ENCODE results near the gene KPRP.

The KPRP gene, protein sequence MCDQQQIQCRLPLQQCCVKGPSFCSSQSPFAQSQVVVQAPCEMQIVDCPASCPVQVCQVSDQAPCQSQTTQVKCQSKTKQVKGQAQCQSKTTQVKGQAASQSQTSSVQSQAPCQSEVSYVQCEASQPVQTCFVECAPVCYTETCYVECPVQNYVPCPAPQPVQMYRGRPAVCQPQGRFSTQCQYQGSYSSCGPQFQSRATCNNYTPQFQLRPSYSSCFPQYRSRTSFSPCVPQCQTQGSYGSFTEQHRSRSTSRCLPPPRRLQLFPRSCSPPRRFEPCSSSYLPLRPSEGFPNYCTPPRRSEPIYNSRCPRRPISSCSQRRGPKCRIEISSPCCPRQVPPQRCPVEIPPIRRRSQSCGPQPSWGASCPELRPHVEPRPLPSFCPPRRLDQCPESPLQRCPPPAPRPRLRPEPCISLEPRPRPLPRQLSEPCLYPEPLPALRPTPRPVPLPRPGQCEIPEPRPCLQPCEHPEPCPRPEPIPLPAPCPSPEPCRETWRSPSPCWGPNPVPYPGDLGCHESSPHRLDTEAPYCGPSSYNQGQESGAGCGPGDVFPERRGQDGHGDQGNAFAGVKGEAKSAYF

DNA sequence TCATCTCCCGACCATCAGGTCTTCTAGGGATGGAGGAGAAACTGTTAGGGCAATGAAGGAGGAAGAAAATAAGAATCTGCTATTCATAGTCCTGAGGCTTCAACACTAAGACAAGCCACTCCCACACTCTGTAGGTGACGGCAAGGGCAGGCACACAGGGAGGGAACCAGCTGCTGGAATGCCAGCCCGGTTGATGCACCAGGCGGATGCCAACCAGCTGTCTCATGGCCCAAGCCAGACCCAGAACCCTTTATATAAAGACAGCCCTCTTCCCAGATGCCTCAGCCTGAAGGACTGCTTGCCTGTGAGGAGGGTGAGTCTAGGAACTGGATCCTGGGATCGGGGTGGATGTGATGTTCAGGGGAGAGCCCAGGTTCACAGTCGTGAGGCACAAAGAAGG is at the start of gene KPRP:
KPRP (plus strand) TSS at position 279 of the 400 bp plus-strand sequence. CDS start 1,564 bp downstream, outside the sequence.
- no peak for DNase-seq

DNA sequence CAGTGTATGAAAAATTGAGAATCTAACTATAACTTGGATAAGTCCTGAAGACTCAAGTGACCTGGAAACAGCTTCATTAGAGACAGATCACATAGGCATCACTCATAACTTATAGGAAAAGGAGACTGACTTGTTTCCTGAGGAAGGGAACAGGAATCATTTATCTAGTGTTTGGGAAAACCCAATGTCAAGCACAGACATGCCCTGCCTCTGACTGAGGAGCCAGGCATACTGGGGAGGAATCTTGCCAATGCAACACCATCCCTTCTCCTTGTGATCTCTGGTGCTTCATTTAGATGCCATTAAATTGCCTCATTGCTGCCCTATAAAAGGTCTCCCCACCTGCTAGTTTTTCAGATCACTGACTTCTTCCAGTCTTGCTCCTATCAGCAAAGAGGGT is 39.6 kb upstream of the KPRP start:
- DNase-seq = no peak

- no peak for DNase-seq
Observed at GRCh38 chr1:152725261-152725660, 32.6 kb upstream of the KPRP start.

DNA sequence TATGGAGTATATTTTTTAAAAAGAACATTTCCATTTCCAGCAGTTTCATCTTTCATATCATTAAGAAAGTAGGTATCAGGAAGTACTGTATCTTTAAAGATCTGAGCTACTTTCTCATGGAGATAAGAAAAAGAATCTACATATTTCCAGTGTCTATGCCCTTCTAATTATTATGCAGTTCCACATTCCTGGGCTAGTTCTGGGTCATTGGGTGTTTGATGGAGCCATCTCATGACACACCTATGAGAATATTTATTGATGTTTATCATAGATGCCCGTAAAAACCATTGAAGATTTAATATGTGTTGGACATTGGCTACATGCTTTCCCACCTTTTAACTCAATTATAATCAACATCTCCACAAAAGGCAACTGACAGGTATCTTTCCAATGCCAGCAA is 28.8 kb upstream of the KPRP start:
- no peak for DNase-seq

DNA sequence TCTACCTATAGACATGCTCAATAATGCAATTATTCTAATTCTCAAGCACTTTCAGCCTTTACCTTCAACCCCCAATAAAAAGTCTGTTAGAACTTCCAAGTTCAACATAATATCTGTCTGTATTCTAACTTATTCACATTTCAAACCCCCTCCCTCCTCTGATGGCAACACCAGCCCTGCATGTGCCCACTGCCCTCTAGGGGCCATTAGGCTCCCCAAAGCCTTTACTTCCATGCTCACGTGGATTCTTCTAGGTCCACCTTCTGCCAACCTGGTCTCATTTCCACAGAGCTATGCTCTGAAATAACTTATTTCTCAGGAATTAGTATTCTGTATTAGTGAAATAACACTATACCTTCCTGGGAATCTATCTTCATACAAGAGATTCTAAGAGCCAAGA is 22.2 kb upstream of the KPRP start:
- DNase-seq = no peak

DNA sequence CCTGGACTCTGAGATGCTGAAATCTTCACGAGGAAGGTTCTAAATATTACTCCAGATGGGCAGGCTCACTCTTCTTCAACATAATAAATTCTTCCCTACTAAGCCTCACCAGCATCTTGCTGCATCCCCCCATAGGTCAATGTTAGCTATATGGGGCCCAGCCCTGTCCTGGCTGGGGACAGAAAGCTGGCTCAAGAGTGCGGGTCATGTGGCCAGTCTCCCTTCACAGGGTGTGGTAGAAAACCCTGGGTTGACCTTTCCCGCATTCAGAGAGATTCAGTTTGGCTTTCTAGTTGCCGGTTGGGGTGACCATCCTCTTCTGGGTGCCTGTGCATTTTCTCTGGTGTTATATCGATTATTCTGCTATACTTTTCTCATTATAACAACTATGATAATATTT is 19.8 kb upstream of the KPRP start:
- no peak for DNase-seq

DNA sequence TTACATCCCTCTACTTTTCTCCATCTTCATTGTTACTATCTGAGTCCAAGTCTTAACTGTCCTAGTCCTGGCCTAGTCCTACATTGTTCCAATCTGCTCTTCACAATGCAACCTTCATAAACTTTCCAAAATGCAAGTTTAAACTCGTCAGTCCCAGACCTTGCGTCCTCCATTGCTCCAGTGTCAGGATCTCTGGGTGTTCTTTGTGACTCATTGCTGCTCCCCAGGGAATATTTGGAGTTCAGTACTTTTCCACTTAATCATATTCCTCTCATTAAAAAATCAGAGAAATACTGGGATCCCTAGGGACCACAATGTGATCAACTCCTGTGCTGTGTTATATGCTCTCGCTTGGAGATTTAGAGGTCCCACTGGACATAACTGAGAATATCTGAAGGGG is 18.0 kb upstream of the KPRP start:
- no peak for DNase-seq

DNA sequence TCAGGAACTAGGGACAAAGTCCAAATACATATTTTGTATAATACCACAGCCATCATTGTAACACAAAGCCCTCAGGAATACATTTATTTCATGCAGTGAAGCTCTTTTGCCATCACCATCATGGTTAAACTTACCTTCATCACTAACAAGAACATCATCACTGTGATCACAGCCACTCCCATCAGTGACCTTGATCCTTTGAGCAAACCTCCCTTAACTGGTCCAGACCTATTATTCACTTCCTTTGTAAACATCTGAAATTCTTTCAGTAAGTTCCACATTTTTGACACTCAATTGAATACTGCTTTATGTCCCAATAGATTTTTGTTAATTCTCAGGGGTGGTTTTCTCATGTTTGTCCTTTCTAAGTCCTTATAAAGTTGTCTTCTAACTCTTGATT is 16.2 kb upstream of the KPRP start:
- DNase-seq = no peak

DNA sequence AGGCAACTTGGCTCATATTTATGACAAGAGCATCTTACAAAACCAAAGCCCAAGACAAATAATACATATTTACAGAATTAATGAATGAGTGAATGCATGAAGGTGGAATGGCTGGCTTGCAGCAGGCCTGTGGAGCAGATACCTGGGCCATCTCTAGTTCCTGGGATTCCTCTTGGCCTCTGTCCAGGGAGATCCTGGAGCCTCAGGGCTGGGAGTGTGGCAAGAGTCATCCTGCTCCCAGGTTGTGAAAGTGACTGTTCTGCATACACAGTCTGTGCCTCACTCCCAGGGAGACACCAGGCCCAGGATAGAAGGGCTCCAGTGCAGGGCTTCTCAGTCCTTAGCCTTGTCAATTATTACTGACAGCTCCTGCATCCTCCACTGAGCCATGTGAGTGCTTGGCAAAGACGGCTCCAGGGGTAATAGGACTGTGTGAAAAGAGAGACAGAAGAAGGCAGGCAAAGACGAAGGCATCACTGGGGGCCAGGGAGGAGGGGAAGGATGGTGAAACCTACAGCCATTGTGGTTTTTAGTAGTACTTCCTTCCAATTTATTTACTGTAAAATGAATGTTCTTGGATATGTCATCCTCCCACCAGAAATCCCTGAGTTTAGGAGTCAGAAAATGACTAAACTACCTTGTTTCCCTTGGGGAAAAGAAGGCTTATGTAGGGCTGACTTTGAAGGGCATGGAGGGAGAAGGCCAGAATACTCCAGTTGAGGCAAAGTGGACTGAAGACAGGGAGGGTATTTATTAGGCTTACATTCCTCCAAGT is 14.3 kb upstream of the KPRP start:
- DNase-seq = no peak

- peak; percentile 67 for DNase-seq
Observed at GRCh38 chr1:152745289-152745704, 12.5 kb upstream of the KPRP start.

GRCh38 chr1:152745765-152746444 is 11.9 kb upstream of the KPRP start:
- DNase-seq = no peak

GRCh38 chr1:152747831-152748230 is 10.0 kb upstream of the KPRP start:
- no peak for DNase-seq

DNA sequence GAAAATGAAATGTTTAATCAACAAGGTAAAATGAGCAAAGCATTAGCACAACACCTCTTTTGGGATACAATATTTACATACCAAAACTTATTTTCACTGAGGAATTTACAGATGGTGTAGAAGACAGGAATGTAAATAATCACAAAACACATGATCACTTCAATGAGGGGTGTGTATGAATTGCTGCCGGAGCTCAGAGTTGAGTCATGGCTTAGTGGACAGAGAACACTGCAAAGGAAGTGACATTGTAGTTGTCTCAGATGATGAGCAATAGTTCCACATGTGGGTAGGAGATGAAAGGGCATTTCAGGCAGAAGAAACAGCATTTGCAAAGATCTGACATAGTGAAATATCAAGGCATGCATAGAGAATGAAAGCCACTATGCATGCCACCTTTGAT is 5.6 kb upstream of the KPRP start:
- DNase-seq = no peak

GRCh38 chr1:152753586-152753985 is 4.2 kb upstream of the KPRP start:
- no peak for DNase-seq

DNA sequence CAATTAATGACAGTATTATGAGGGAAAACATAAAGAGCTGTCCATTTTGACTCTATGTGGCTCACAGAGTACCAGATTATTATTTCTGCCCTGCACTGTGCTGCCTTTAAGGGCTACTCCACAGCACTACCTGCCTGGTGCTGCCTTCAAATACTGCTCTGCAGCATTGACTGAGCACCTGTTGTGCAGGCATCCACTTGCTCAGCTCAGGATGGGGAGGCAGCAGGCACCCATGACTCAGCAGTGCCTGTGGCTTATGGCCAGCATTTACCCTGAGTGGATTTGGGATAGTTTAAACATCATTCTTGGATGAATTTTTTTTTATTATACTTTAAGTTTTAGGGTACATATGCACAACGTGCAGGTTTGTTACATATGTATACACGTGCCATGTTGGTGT is 953 bp upstream of the KPRP start:
- DNase-seq = no peak

DNA sequence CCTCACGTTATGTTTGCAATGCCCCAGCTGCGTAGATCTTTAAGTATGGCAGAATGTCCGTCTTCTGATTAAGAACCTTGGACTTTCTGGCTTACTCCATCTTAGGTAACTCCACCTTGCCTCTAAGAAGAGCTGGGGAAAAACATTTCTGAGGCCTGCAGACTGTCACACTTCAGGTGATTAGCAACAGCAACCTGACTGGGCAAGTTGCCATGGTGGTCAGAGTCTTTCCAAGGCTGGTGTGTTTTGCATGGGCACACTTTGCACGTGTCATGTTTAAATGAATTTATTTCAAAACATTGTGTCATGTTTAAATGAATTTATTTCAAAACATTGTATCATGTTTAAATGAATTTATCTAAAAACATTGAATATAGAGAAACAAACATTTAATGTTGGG is 811 bp downstream of the KPRP start:
- no peak for DNase-seq

DNA sequence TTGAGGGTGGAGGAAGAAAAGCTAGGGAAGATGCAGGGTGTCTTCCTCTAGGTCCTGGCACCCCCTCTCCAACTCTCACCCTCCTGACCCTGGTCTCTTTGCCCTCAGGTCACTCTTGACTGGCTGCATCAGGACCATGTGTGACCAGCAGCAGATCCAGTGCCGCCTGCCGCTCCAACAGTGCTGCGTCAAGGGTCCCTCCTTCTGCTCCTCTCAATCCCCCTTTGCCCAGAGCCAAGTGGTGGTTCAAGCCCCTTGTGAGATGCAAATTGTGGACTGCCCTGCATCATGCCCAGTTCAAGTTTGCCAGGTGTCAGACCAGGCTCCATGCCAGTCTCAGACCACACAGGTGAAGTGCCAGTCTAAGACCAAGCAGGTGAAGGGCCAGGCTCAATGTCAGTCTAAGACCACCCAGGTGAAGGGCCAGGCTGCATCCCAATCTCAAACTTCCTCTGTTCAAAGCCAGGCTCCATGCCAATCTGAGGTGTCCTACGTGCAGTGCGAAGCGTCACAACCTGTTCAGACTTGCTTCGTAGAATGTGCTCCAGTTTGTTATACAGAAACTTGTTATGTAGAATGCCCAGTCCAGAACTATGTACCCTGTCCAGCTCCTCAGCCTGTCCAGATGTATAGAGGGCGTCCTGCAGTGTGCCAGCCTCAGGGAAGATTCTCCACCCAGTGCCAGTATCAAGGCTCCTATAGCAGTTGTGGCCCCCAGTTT is 1.8 kb downstream of the KPRP start:
- no peak for DNase-seq

GRCh38 chr1:152760551-152761190 is 2.8 kb downstream of the KPRP start:
- no peak for DNase-seq

DNA sequence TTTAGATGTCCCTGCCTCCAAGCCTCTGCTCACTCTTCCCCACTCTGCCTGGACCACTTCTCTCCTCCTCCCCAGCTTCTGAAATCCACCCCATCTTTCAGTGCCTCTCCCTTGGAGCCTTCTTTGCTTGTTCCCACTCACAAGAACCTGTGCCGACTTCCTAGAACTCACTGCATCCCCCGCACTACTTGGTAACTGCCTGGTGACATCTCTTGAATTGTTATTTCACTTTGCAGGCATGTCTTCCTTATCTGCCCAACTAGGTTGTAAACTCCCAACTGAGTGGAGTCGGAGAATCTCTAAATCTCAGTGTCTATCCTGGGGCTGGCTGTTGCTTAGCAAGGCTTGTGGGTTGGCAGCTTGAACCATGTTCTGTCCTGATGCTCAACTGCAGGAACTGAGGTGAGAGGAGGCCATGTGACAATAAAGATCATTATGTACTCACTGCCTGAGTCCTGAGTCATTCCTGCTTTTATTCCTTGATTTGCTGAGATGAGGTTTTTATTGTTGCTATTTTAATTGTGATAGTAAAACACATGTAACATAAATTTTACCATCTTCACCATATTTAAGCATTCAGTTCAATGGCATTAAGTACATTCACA is 3.9 kb downstream of the KPRP start:
- DNase-seq = no peak

DNA sequence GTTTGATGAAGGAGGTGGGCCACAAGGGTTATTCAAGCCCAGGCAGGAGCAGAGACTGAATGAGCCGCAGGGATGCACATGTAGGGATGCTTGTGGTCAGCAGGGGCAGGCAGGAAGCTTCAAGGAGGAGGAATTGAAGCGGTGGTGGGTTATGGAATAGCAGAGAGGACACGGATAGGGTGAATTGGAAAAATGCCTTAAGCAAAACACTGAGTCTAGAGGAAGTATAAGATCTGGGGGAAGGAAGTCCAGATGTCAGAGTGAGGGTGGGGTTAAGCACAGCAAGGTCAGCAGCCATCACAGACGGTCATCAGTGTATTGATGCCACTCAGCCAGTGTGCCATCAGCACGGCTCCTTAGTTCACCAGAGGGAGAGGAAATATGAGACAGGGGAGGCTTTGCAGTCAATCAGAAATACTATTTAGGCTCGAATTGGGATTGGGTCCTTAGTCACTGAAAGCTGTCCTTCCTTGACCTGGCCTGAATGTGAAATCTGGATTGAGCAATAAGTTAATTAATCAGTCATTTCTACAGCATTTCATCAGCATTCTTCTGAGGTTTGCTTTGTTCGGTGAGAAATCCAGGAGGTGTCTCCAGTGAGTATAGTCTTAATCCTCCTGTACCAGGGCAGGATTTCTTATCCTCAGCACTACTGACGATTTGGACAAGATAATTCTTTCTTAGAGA is 11.2 kb downstream of the KPRP start:
- DNase-seq = no peak

- DNase-seq = no peak
Observed at GRCh38 chr1:152770411-152770810, 12.6 kb downstream of the KPRP start.
